T-helper 2 cell treated with Interferon-gamma antibody and Interleukin-4, amounts not matched to agents 5 μg/mL and 100 μg/mL, for 36 hours (primary cell): ENCODE data around the gene SLC39A11.

Experiments used
- DNase-seq: peaks from one replicate; pipeline ENCODE4 v3.0.0; 2021; ENCODE audit warnings: low spot score
- H3K27ac Mint-ChIP-seq: one replicate; pipeline ENCODE4 v1.8.0; 2021; ENCODE audit warnings: mild to moderate bottlenecking, mixed read lengths
- H3K27me3 Mint-ChIP-seq: one replicate; pipeline ENCODE4 v1.8.0; 2021; ENCODE audit warnings: low read depth, mixed read lengths
- H3K36me3 Mint-ChIP-seq: one replicate; pipeline ENCODE4 v1.8.0; 2021; ENCODE audit warnings: low read depth, mixed read lengths
- H3K4me1 Mint-ChIP-seq: one replicate; pipeline ENCODE4 v1.8.0; 2021; ENCODE audit warnings: low read depth, mixed read lengths
- H3K4me3 Mint-ChIP-seq: one replicate; pipeline ENCODE4 v1.8.0; 2022; ENCODE audit warnings: mild to moderate bottlenecking, moderate library complexity, mixed read lengths
- H3K9me3 Mint-ChIP-seq: one replicate; pipeline ENCODE4 v1.8.0; 2021; ENCODE audit warnings: mixed read lengths

Gene SLC39A11

DNA sequence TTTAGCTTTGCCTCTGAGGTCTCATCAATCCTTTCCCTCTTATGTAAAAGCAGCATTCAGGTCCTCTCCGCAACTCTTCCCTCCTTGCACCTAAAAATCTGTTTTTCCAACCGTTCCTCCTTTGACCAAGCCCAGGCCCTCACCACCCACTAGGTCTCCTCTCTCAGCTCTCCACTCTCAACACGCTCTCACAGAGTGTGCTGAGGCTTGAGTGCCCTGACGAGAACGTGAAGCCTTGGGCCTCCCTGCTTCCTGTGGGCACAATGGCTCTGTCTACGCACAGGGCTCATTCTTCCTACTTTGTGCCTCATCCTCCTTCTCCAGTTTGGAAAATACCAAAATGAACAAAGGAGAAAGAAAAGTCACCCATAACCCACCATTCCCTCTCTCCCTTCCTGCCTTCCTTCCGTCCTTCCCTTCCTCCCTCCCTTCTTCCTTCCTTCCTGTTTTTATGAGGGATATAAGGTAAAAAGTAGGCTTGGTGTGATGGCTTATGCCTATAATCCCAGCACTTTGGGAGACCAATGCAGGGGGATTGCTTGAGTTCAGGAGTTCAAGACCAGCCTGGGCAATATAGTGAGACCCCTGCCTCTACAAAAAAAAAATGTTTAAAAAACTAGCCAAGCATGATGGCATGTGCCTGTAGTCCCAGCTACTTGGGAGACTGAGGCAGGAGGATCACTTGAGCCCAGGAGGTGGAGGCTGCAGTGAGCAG is 31.3 kb upstream of the SLC39A11 start:
- Mint-ChIP-seq H3K36me3 (no peaks in the 10 kb centered on the region), H3K27me3 (no peaks in the 10 kb centered on the region), H3K27ac (no peak overlapping the region), H3K4me3 (no peak overlapping the region), H3K4me1 (no peaks in the 10 kb centered on the region), H3K9me3 (no peaks in the 10 kb centered on the region)
- DNase-seq = no peak

DNA sequence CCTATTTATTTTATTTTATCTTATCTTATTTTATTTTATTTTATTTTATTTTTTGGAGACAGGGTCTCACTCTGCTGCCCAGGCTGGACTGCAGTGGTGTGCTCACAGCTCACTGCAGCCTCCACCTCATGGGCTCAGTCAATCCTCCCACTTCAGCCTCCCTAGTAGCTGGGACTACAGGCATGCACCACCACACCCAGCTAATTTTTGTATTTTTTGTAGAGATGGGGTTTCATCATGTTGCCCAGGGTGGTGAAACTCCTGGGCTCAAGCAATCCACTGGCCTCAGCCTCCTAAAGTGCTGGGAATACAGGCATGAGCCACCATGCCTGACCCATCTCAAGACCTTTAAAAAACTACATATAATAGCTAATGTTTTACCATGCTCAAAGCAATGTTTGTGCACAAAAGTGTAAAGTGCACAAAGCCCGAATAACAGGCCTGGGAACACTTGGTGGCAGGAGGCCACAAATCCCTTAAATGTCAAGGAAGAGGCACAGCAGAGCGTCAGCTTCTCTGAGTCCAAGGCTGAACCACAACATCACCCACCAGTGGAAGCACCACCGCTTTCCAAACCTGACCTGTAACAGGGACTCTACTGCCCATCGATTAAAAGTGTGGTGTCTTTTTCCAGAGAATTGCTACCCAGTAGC is 30.6 kb upstream of the SLC39A11 start:
- no peak for DNase-seq

DNA sequence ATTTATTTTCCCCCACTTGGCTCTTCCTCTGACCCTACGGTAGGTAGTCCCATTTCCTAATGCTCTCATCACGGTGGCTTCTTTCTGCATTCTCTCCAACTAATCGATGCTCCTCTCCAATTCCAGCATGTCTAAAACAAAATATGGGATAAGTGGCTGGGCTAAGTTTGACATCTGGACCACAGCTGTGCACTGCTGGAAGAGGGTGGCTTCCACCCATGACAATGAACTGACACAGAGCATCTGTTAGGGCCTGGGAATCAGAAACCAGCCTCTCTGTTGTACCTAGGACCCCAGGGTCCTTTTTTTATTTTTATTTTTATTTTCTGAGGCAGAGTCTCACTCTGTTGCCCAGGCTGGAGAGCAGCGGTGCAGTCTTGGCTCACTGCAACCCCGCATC is 29.0 kb upstream of the SLC39A11 start:
- H3K9me3 Mint-ChIP-seq = no peaks in the 10 kb centered on the region
- H3K4me3 Mint-ChIP-seq = no peak overlapping the region
- no peaks in the 10 kb centered on the region for H3K27me3 Mint-ChIP-seq
- H3K27ac Mint-ChIP-seq = no peak overlapping the region
- no peaks in the 10 kb centered on the region for H3K36me3 Mint-ChIP-seq
- no peak for DNase-seq
- H3K4me1 Mint-ChIP-seq = no peaks in the 10 kb centered on the region

More for the DNA sequence above, 30.6 kb upstream of the SLC39A11 start:
- no peak overlapping the region for H3K4me3 Mint-ChIP-seq
- H3K9me3 Mint-ChIP-seq = no peaks in the 10 kb centered on the region
- H3K27ac Mint-ChIP-seq = no peak overlapping the region
- no peaks in the 10 kb centered on the region for H3K27me3 Mint-ChIP-seq
- H3K4me1 Mint-ChIP-seq = no peaks in the 10 kb centered on the region
- no peaks in the 10 kb centered on the region for H3K36me3 Mint-ChIP-seq

DNA sequence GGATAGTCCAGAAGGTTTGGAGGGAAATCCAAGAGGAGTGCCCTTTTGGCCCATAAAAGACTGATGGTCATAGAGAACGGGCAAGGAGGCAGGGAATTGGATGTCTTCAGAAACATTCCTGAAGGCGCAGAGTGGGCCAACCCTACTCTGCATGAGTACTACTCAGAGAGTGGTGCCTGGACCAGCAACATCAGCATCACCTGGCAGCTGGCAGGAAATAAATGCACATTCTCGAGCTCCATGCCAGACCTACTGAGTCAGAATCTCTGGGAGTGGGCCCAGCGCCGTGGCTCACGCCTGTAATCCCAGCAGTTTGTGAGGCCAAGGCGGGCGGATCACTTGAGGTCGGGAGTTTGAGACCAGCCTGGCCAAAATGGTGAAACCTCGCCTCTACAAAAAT is 27.1 kb upstream of the SLC39A11 start:
- no peak for DNase-seq
- Mint-ChIP-seq H3K27me3 (no peaks in the 10 kb centered on the region), H3K4me3 (no peak overlapping the region), H3K36me3 (no peaks in the 10 kb centered on the region), H3K4me1 (no peaks in the 10 kb centered on the region), H3K9me3 (peaks cover 3% of the 10 kb centered on the region), H3K27ac (no peak overlapping the region)

DNA sequence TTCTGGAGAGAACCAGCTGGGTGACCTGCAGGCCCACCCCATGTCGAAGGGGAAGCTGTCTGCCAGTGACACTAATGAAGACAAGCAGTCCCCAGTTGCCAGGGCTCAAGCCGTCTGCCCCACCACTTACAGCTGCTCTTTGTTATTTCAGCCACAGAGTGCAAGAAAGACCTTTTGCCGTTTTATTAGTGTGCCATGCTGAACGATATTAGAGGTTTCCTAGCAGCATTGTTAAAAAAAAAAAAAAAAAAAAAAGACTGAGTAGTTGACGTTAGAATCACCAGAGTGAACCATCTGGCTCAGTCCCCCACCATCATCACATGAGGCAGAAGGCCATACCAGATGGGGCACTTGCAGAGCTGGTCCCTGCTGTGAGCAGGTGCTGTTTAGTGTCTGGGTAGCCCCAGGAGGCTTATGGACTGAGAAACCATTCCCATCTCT is 26.5 kb upstream of the SLC39A11 start:
- no peaks in the 10 kb centered on the region for H3K27me3 Mint-ChIP-seq
- H3K9me3 Mint-ChIP-seq = peaks cover 3% of the 10 kb centered on the region
- no peak overlapping the region for H3K27ac Mint-ChIP-seq
- DNase-seq = no peak
- H3K4me3 Mint-ChIP-seq = no peak overlapping the region
- H3K36me3 Mint-ChIP-seq = no peaks in the 10 kb centered on the region
- H3K4me1 Mint-ChIP-seq = no peaks in the 10 kb centered on the region

DNA sequence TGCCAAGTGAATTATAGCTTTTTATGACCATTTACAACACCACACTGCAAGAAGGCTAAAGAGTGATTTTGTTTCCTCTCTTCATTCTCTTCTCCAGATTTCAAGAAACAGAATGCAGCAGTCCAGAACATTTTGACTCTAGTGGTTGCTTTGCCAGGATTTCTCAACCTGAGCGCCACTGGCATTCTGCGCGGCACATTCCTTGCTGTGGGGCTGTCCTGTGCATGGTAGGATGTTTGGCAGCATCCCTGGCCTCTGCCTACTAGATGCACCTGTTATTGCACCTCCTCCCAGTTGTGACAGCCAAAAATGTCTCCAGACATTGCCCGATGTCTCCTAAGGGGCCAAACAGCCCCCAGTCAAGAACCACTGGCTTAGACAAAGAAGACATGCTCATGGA is 25.7 kb upstream of the SLC39A11 start:
- DNase-seq = no peak
- H3K9me3 Mint-ChIP-seq = peaks cover 3% of the 10 kb centered on the region
- no peak overlapping the region for H3K27ac Mint-ChIP-seq
- H3K4me3 Mint-ChIP-seq = no peak overlapping the region
- H3K4me1 Mint-ChIP-seq = no peaks in the 10 kb centered on the region
- H3K27me3 Mint-ChIP-seq = no peaks in the 10 kb centered on the region
- no peaks in the 10 kb centered on the region for H3K36me3 Mint-ChIP-seq

DNA sequence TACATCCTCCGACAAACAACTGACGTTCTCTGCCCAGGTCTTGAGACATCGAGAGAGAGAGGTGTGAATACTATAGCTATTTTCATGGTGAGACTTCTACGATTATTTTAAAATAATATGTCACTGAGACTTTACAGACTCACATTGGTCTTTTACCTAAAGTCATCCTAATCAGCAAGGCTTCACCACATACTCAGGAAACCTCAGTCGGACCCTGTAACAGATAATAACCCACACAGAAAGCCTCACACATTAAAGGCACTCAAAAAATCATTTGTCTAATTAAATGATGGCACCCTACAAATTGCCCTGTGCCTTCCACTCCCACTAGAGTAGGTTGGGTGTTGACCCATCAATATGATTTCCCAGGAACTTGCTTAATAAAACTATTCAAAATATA is 19.8 kb upstream of the SLC39A11 start:
- Mint-ChIP-seq H3K27me3 (no peaks in the 10 kb centered on the region), H3K4me3 (no peak overlapping the region), H3K4me1 (no peaks in the 10 kb centered on the region), H3K9me3 (peaks cover 3% of the 10 kb centered on the region), H3K27ac (no peak overlapping the region), H3K36me3 (no peaks in the 10 kb centered on the region)
- DNase-seq = no peak

DNA sequence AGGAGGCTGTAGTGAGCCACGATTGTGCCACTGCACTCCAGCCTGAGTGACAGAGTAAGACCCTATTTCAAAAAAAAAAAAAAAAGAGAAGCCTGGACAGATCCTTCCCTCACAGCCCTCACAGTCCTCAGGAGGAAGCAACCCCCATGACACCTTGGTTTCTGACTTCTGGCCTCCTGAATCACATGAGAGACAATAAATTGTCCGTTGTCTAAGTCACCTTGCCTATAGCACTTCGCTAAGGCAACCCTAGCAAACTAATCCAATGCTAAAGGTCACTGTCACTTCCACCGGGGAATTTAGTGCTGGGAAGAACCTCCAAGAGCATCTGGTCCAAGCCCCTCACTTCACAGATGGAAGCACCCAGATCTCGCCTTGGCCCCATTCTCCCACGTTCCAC is 18.9 kb upstream of the SLC39A11 start:
- no peak for DNase-seq
- Mint-ChIP-seq H3K9me3 (peaks cover 3% of the 10 kb centered on the region), H3K27ac (no peak overlapping the region), H3K36me3 (no peaks in the 10 kb centered on the region), H3K4me1 (no peaks in the 10 kb centered on the region), H3K4me3 (no peak overlapping the region), H3K27me3 (no peaks in the 10 kb centered on the region)

DNA sequence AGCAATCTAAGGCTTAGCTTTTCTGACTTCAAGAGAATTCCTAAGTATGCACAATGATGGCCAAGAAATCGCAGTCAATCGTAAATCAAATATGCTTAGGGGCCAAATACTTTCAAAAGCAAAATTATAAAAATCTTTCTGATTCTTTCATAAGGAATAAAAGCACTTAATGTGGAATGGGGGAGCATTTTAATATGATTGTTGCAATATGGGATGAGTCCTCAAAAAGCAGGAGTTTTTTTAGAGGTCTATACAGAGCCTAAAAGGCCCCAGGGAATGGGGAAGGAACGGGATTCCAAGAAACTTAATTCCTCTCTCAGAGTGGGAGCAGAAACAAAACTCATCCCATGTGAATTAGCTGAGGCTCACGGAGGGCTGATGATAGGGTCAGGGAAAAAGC is 14.7 kb upstream of the SLC39A11 start:
- no peak overlapping the region for H3K27ac Mint-ChIP-seq
- H3K4me1 Mint-ChIP-seq = no peaks in the 10 kb centered on the region
- H3K36me3 Mint-ChIP-seq = no peaks in the 10 kb centered on the region
- DNase-seq = no peak
- H3K4me3 Mint-ChIP-seq = no peak overlapping the region
- H3K27me3 Mint-ChIP-seq = no peaks in the 10 kb centered on the region
- no peaks in the 10 kb centered on the region for H3K9me3 Mint-ChIP-seq

DNA sequence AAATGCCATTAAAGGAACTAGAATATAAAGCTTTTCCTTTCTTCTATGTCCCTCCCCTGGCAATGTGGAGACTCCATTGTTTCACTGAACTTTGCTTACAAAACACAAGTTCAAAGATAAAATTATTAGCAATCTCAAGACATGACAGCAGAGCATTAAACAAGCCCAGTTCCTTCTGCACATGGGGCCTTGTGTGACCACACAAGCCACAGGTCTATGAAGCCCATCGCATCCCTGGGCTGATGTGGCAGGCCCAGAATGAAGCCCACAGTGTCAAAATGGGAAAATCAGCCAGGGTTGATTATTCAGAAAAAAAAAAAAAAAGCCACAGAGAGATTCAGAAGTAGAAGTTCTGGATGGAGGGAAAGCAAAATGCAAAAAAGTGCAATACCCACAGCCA is 12.9 kb upstream of the SLC39A11 start:
- no peaks in the 10 kb centered on the region for H3K27me3 Mint-ChIP-seq
- H3K9me3 Mint-ChIP-seq = no peaks in the 10 kb centered on the region
- no peaks in the 10 kb centered on the region for H3K36me3 Mint-ChIP-seq
- H3K27ac Mint-ChIP-seq = no peak overlapping the region
- no peaks in the 10 kb centered on the region for H3K4me1 Mint-ChIP-seq
- DNase-seq = no peak
- H3K4me3 Mint-ChIP-seq = no peak overlapping the region

DNA sequence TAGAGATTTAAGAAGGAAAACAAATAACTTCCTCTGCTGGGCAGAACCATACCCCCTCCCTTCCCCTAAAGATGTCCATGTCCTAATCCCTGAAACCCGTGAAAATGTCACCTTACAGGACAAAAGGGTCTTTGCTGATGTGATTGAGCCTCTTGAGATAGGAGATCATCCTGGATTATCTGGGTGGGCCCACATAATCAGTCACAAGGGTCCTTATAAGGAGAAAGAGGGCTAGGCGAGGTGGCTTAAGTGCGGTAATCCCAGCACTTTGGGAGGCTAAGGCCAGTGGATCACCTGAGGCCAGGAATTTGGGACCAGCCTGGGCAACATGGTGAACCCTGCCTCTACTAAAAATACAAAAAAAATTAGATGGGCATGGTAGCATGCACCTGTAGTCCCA is 12.0 kb upstream of the SLC39A11 start:
- H3K36me3 Mint-ChIP-seq = no peaks in the 10 kb centered on the region

DNA sequence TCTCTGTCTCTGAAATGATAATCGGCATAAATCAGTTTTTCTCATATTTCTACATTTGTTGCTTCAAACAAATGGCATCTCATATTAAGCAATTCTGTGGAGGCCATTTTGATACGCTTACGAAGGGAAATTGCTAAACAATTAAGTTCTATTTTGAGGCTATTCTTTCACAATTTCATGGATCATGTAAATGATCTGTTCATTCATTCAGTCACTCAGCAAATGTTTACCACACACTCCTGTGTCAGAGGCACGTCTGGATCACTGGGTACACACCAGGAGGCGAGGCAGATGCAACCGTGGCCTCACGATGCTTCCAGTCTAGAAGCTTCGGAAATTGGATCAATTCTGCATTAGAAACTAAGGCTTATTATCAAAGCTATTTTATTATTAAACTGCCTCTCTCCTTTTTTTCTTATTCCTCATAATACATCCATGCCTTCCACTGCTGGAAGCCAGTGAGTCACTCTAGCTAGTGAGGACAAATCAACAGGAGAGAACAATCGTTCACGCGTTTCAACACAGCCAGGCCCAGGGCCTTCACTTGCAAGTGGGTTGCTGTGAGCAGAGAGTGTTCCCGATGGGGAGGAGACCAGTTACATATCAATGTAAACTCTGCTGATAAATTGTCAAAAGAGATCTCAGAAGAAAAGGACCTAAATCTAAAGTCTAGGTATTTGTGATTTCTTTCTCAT is 11.3 kb upstream of the SLC39A11 start:
- H3K9me3 Mint-ChIP-seq = no peaks in the 10 kb centered on the region
- H3K27ac Mint-ChIP-seq = no peak overlapping the region
- no peak for DNase-seq
- no peak overlapping the region for H3K4me3 Mint-ChIP-seq
- no peaks in the 10 kb centered on the region for H3K36me3 Mint-ChIP-seq
- no peaks in the 10 kb centered on the region for H3K4me1 Mint-ChIP-seq
- H3K27me3 Mint-ChIP-seq = peaks cover 2% of the 10 kb centered on the region

More for the DNA sequence above, 12.0 kb upstream of the SLC39A11 start:
- no peak overlapping the region for H3K27ac Mint-ChIP-seq
- no peaks in the 10 kb centered on the region for H3K9me3 Mint-ChIP-seq
- H3K27me3 Mint-ChIP-seq = no peaks in the 10 kb centered on the region
- H3K4me3 Mint-ChIP-seq = no peak overlapping the region
- H3K4me1 Mint-ChIP-seq = no peaks in the 10 kb centered on the region
- DNase-seq = no peak

DNA sequence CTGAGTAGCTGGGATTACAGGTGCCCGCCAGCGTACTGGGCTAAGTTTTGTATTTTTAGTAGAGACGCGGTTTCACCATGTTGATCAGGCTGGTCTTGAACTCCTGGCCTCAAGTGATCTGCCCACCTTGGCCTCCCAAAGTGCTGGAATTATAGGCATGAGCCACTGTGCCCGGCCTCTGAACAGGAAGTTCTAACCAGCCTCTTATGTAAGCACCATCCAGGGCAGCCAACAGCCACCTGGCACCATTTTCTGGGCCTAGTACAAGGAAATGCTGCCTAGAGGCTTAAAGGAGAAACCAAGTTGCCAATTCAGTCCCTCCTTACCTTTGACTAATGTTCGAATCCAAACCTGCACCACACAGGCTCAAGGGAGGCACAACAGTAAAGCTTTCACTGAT is 8.5 kb upstream of the SLC39A11 start:
- Mint-ChIP-seq H3K4me1 (no peaks in the 10 kb centered on the region), H3K36me3 (no peaks in the 10 kb centered on the region), H3K4me3 (no peak overlapping the region), H3K27me3 (peaks cover 2% of the 10 kb centered on the region), H3K9me3 (no peaks in the 10 kb centered on the region), H3K27ac (no peak overlapping the region)
- no peak for DNase-seq

DNA sequence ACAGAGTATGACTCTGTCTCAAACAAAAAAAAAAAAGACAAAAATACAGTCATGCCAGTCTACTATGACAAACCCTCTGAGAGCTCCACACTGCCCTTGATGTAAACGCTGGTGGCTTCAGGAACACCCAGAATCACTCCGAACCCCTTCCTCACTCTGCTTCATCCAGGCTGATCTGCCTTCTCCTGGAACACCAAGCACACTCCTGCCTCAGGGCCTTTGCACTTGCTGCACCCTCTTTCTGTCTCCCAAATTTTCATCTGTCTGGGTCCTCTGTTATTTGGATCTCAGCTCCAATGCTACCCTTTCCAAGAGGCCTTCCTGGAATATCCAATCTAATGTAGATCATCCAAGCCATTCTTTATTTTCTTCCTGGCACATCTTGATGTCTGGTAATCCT is 7.9 kb upstream of the SLC39A11 start:
- H3K36me3 Mint-ChIP-seq = no peaks in the 10 kb centered on the region
- H3K27me3 Mint-ChIP-seq = peaks cover 5% of the 10 kb centered on the region
- no peak overlapping the region for H3K4me3 Mint-ChIP-seq
- H3K4me1 Mint-ChIP-seq = no peaks in the 10 kb centered on the region
- H3K9me3 Mint-ChIP-seq = no peaks in the 10 kb centered on the region
- no peak overlapping the region for H3K27ac Mint-ChIP-seq
- DNase-seq = no peak
